ENCODE results near the gene SLCO4A1. TPM values are rescaled to one million over a fixed set of nuclear protein-coding genes. Genes with fewer than 3 reads are reported as not detected.

SLCO4A1 gene
- total and polyA plus RNA-seq, 9 of the 15 experiments (the other 6 are each of a cell fraction or from before 2014, with no cell fraction given) = 1.6 to 21.9 (median 12.8) TPM

- TF ChIP-seq KHSRP (IDR thresholded peaks at IDR 0.05) (no peak), E2F5 (CRISPR knock-in tag; IDR thresholded peaks at IDR 0.05) (no peak), MED1 (CRISPR knock-in tag; IDR thresholded peaks at IDR 0.05; ENCODE audit: borderline replicate concordance) (no peak), SIRT6 (IDR thresholded peaks at IDR 0.05; ENCODE audit: low read depth, low read length) (no peak), CTBP1 (IDR thresholded peaks at IDR 0.05; ENCODE audit: borderline replicate concordance) (no peak), NR0B1 (IDR thresholded peaks at IDR 0.05; ENCODE audit: partially characterized antibody) (no peak), FOXJ3 (CRISPR knock-in tag; IDR thresholded peaks at IDR 0.05) (no peak), E2F6 (IDR thresholded peaks at IDR 0.05; ENCODE audit: borderline replicate concordance in 1 of 2, extremely low read depth in 1 of 2, insufficient read depth in 1 of 2, insufficient read length in 1 of 2, low read depth in 1 of 2, low read length in 1 of 2, poor library complexity in 1 of 2, severe bottlenecking in 1 of 2) (no peak), THAP7 (CRISPR knock-in tag; IDR thresholded peaks at IDR 0.05) (no peak)
These were observed 3.5 kb upstream of the SLCO4A1 start (continued) for GRCh38 chr20:62638679-62639406.

All from K562 (cell line).